Measurements from ENCODE around the gene TPRN. TPM values are rescaled to one million over a fixed set of nuclear protein-coding genes. Genes with fewer than 3 reads are reported as not detected.

The TPRN gene
- total RNA-seq, 1 experiment from 2014 or later: 43.1 TPM

DNA sequence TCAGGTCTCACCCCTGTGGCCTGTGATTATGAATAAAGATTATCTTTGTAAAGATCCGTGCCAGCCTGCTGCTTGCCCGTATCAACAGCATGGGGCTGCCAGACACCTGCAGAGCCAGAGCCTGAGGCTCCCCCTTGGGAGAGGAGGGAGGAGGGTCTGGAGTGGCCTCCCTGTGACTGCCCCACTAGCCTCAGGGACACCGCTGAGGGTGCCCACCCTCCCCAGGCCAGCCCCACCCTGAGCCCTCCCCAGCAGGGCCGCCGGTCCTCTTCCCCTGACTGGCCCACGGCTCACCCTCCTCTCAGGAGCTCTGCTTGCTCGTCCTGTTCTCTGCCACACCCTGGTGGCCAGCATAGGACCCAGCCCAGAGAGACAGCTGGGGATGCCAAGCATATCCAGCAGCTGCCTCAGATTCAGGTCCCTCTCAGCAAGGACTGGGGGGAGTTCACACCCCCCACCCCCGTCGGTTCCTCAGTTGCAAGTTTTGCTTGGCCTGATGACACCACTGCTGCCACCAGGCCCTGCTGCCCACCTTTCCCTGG, 10.2 kb downstream of the TPRN start:
- H3K4me1 Mint-ChIP-seq: peaks cover 24% of the 10 kb centered on the region
- no peak for ATAC-seq
- DNase-seq (ENCODE audit: low spot score): no peak
- ChIA-PET CTCF (interaction anchor here (0.6 to 3.2 kb wide), 7 partner anchors 9 to 155 kb away, joined by 3 to 24 read pairs (median 4); partner anchors contain the start of gene RNF224), POLR2A (interaction anchor here (2.3 kb wide), 1 partner anchor 10 kb away, joined by 13 read pairs; the partner anchor contains the start of gene TPRN)
- no peaks in the 10 kb centered on the region for H3K9me3 Mint-ChIP-seq
- H3K27ac Mint-ChIP-seq: peak overlapping the region; percentile 63; the same call in 1 of the 2 replicates
- TF ChIP-seq KAT7 (CRISPR knock-in tag; IDR thresholded peaks at IDR 0.05; ENCODE audit: borderline replicate concordance) (no peak), PRRX2 (CRISPR knock-in tag; IDR thresholded peaks at IDR 0.05) (no peak), NR3C1 (CRISPR knock-in tag; conservative IDR thresholded peaks at IDR 0.05; ENCODE audit: low read depth) (no peak), CREM (CRISPR knock-in tag; IDR thresholded peaks at IDR 0.05) (no peak), GRHL2 (CRISPR knock-in tag; IDR thresholded peaks at IDR 0.05; ENCODE audit: insufficient replicate concordance, severe bottlenecking) (no peak)
- TF ChIP-seq, protein P1, sequence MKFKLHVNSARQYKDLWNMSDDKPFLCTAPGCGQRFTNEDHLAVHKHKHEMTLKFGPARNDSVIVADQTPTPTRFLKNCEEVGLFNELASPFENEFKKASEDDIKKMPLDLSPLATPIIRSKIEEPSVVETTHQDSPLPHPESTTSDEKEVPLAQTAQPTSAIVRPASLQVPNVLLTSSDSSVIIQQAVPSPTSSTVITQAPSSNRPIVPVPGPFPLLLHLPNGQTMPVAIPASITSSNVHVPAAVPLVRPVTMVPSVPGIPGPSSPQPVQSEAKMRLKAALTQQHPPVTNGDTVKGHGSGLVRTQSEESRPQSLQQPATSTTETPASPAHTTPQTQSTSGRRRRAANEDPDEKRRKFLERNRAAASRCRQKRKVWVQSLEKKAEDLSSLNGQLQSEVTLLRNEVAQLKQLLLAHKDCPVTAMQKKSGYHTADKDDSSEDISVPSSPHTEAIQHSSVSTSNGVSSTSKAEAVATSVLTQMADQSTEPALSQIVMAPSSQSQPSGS (CRISPR knock-in tag; IDR thresholded peaks at IDR 0.05; ENCODE audit: borderline replicate concordance, low read depth): no peak
- TF ChIP-seq, protein P2, sequence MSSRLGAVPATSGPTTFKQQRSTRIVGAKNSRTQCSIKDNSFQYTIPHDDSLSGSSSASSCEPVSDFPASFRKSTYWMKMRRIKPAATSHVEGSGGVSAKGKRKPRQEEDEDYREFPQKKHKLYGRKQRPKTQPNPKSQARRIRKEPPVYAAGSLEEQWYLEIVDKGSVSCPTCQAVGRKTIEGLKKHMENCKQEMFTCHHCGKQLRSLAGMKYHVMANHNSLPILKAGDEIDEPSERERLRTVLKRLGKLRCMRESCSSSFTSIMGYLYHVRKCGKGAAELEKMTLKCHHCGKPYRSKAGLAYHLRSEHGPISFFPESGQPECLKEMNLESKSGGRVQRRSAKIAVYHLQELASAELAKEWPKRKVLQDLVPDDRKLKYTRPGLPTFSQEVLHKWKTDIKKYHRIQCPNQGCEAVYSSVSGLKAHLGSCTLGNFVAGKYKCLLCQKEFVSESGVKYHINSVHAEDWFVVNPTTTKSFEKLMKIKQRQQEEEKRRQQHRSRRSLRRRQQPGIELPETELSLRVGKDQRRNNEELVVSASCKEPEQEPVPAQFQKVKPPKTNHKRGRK (CRISPR knock-in tag; IDR thresholded peaks at IDR 0.05; ENCODE audit: borderline replicate concordance): no peak
- no peaks in the 10 kb centered on the region for H3K27me3 Mint-ChIP-seq (ENCODE audit: low read depth)
- peak overlapping the region; percentile 55 for H3K4me3 Mint-ChIP-seq
- no peaks in the 10 kb centered on the region; the same call in 1 of the 2 replicates for H3K36me3 Mint-ChIP-seq

DNA sequence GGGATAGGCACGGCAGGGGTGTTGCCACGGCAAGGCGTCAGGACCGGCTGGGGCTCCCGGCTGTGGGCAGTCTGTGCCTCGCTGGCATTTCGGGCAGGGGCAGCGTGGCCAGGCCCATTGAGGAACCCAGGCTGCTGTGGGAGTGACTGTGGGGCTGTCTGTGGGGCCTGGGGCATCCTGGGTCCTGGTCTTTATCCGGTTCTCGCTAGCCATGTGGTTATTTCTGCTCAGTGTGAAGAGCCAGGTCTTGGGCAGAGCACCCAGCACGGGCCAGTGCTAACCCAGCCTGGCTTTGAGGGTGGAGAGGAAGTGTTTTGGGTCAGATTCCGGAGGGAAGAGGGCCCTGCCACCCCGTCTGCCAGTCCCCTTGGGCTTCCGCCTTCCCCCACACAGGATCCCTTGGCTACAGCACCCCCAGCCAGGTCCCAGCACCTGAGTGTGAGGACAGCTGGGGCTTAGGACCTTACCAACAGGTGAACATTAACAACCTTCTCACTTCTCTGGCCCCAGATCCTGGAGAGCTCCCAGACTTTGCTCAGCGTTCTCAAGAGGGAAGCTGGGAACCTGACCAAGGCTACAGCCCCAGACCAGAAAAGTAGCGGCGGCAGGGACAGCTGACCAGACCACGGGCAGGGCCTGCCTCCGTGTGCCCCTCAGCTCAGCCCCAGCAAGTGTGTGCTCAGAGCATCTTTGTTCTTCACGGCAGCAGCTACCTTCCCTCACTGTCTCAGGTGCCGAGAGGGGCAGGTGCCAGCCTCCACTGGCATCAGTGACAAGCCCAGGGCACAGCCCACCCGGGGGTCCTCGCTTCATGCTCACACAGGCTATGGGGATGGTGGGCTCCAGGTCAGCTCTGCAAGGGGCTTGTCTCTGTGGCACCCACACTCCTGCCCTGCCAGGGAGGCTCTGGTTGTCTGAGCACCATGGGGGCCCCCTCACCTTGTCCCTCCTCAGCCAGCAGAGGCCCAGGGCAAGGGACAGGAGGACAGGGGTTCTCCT, 10.9 kb downstream of the TPRN start:
- H3K9me3 Mint-ChIP-seq: no peaks in the 10 kb centered on the region
- H3K36me3 Mint-ChIP-seq: no peaks in the 10 kb centered on the region; the same call in 1 of the 2 replicates
- H3K27me3 Mint-ChIP-seq (ENCODE audit: low read depth): no peaks in the 10 kb centered on the region
- peak overlapping the region; percentile 92 for H3K4me3 Mint-ChIP-seq
- peaks cover 20% of the 10 kb centered on the region for H3K4me1 Mint-ChIP-seq
- H3K27ac Mint-ChIP-seq: peak overlapping the region; percentile 94; the same call in 1 of the 2 replicates
- no peak for DNase-seq (ENCODE audit: low spot score)
- ChIA-PET POLR2A (interaction anchor here (0.7 to 2.3 kb wide), 7 partner anchors 11 to 51 kb away, joined by 3 to 13 read pairs (median 4); partner anchors contain the start of genes NDOR1, RNF224, TMEM203 and TPRN), CTCF (interaction anchor here (0.6 to 3.2 kb wide), 28 partner anchors 9 to 295 kb away, joined by 3 to 24 read pairs (median 5); partner anchors contain the start of genes CYSRT1, EXD3, NDOR1 and NPDC1)
- TF ChIP-seq NFE2L1 (CRISPR knock-in tag; IDR thresholded peaks at IDR 0.05) (no peak), FOXK1 (CRISPR knock-in tag; IDR thresholded peaks at IDR 0.05) (peak; percentile 60; the same call in 1 of the 2 replicates), SP1 (CRISPR knock-in tag; conservative IDR thresholded peaks at IDR 0.05) (no peak)
- TF ChIP-seq, protein P3, sequence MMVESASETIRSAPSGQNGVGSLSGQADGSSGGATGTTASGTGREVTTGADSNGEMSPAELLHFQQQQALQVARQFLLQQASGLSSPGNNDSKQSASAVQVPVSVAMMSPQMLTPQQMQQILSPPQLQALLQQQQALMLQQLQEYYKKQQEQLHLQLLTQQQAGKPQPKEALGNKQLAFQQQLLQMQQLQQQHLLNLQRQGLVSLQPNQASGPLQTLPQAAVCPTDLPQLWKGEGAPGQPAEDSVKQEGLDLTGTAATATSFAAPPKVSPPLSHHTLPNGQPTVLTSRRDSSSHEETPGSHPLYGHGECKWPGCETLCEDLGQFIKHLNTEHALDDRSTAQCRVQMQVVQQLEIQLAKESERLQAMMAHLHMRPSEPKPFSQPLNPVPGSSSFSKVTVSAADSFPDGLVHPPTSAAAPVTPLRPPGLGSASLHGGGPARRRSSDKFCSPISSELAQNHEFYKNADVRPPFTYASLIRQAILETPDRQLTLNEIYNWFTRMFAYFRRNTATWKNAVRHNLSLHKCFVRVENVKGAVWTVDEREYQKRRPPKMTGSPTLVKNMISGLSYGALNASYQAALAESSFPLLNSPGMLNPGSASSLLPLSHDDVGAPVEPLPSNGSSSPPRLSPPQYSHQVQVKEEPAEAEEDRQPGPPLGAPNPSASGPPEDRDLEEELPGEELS (CRISPR knock-in tag; IDR thresholded peaks at IDR 0.05): no peak
- no peak for ATAC-seq

DNA sequence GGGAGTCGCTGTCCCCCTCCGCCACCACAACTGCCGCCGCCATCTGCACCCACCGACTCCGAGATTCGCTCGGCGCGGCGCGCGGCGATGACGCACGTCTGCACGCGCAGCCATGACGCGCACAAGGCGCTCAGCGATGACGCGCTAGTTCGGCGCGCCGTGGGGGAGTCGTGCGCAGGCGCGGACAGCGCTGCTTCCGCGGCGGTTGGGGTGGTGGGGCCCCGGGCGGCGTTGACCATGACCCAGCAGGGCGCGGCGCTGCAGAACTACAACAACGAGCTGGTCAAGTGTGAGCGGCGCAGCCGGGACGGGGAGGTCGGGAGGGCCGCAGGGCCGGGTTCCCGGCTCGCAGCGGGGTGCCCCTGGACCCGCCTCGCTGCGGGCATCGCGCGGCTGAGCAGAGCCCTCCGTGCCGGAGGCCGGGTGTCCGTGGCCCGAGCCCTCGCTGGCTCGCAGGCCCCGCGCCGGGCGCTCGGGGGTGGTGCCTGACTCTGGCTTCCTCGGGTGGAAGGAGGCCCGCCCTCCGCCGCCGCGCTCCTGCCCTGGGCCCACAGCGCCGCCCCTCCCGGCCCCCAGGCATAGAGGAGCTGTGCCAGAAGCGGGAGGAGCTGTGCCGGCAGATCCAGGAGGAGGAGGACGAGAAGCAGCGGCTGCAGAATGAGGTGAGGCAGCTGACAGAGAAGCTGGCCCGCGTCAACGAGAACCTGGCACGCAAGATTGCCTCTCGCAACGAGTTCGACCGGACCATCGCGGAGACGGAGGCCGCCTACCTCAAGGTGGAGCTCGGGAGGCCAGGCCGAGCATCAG, 11.8 kb downstream of the TPRN start, which contains the start of the genes ANAPC2 and SSNA1:
TSS of gene ANAPC2 (minus strand) at position 71 of the 807 bp plus-strand sequence. CDS start at position 43, 28 bp downstream.
TSS of gene SSNA1 (plus strand) at position 187 of the 807 bp plus-strand sequence. CDS start at position 238, 51 bp downstream.
- Mint-ChIP-seq H3K9me3 (no peaks in the 10 kb centered on the region), H3K36me3 (peaks cover under 1% of the 10 kb centered on the region), H3K27ac (peak within 1 kb of the TSS; percentile 94), H3K4me1 (peaks cover 20% of the 10 kb centered on the region), H3K4me3 (peak within 1 kb of the TSS; percentile 92), H3K27me3 (ENCODE audit: low read depth) (no peaks in the 10 kb centered on the region; the same call in 1 of the 2 replicates)
- ATAC-seq (peak; percentile 84), DNase-seq (ENCODE audit: low spot score) (peak; percentile 92)
- POLR2A ChIA-PET: interaction anchor here (0.7 to 2.0 kb wide), 6 partner anchors 12 to 52 kb away, joined by 3 to 13 read pairs (median 4); partner anchors contain the start of genes NDOR1, RNF224, TMEM203 and TPRN
- CTCF ChIA-PET: interaction anchor here (0.6 to 3.2 kb wide), 29 partner anchors 10 to 403 kb away, joined by 3 to 24 read pairs (median 4); partner anchors contain the start of genes CYSRT1, EXD3, NDOR1 and NPDC1
- TF ChIP-seq, protein P4, sequence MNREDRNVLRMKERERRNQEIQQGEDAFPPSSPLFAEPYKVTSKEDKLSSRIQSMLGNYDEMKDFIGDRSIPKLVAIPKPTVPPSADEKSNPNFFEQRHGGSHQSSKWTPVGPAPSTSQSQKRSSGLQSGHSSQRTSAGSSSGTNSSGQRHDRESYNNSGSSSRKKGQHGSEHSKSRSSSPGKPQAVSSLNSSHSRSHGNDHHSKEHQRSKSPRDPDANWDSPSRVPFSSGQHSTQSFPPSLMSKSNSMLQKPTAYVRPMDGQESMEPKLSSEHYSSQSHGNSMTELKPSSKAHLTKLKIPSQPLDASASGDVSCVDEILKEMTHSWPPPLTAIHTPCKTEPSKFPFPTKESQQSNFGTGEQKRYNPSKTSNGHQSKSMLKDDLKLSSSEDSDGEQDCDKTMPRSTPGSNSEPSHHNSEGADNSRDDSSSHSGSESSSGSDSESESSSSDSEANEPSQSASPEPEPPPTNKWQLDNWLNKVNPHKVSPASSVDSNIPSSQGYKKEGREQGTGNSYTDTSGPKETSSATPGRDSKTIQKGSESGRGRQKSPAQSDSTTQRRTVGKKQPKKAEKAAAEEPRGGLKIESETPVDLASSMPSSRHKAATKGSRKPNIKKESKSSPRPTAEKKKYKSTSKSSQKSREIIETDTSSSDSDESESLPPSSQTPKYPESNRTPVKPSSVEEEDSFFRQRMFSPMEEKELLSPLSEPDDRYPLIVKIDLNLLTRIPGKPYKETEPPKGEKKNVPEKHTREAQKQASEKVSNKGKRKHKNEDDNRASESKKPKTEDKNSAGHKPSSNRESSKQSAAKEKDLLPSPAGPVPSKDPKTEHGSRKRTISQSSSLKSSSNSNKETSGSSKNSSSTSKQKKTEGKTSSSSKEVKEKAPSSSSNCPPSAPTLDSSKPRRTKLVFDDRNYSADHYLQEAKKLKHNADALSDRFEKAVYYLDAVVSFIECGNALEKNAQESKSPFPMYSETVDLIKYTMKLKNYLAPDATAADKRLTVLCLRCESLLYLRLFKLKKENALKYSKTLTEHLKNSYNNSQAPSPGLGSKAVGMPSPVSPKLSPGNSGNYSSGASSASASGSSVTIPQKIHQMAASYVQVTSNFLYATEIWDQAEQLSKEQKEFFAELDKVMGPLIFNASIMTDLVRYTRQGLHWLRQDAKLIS (CRISPR knock-in tag; IDR thresholded peaks at IDR 0.05; ENCODE audit: borderline replicate concordance): no peak
- TF ChIP-seq, protein P5, sequence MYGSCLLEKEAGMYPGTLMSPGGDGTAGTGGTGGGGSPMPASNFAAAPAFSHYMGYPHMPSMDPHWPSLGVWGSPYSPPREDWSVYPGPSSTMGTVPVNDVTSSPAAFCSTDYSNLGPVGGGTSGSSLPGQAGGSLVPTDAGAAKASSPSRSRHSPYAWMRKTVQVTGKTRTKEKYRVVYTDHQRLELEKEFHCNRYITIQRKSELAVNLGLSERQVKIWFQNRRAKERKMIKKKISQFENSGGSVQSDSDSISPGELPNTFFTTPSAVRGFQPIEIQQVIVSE (CRISPR knock-in tag; IDR thresholded peaks at IDR 0.05; ENCODE audit: borderline replicate concordance): no peak
- peak; percentile 60; the same call in 1 of the 2 replicates for TF ChIP-seq JUN (CRISPR knock-in tag; IDR thresholded peaks at IDR 0.05)
- peak; percentile 100 for TF ChIP-seq CREM (CRISPR knock-in tag; IDR thresholded peaks at IDR 0.05)
- peak; percentile 86; the same call in 1 of the 2 replicates for TF ChIP-seq MYBL2 (CRISPR knock-in tag; IDR thresholded peaks at IDR 0.05)
- no peak for TF ChIP-seq NR3C1 (CRISPR knock-in tag; conservative IDR thresholded peaks at IDR 0.05; ENCODE audit: low read depth)
- no peak for TF ChIP-seq TEAD4 (CRISPR knock-in tag; IDR thresholded peaks at IDR 0.05)

All from WTC11 (cell line).